ENCODE results near the gene MAP3K5. TPM values are rescaled to one million over a fixed set of nuclear protein-coding genes. Genes with fewer than 3 reads are reported as not detected.
"Not testable (repeated sequence)": the region's sequence is repeated elsewhere in the genome, so short reads cannot be mapped to it uniquely, and the experiment has no call there.

MAP3K5 gene
- total RNA-seq, 1 experiment from 2014 or later, result 14.0 TPM

DNA sequence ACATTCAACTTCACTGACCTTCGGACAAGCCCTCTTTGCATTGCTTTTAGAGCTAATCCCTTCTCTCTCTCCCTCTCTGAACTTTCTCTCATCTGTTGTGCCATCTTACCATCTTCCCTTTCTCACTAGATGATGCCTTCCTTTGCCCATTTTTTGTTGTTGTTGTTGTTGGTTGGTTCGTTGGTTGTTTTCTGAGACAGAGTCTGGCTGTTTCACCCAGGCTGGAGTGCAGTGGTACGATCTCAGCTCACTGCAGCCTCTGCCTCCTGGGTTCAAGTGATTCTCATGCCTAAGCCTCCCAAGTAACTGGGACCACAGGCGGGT, 18.8 kb downstream of the MAP3K5 start:
- DNase-seq (ENCODE audit: low read depth), result no peak

DNA sequence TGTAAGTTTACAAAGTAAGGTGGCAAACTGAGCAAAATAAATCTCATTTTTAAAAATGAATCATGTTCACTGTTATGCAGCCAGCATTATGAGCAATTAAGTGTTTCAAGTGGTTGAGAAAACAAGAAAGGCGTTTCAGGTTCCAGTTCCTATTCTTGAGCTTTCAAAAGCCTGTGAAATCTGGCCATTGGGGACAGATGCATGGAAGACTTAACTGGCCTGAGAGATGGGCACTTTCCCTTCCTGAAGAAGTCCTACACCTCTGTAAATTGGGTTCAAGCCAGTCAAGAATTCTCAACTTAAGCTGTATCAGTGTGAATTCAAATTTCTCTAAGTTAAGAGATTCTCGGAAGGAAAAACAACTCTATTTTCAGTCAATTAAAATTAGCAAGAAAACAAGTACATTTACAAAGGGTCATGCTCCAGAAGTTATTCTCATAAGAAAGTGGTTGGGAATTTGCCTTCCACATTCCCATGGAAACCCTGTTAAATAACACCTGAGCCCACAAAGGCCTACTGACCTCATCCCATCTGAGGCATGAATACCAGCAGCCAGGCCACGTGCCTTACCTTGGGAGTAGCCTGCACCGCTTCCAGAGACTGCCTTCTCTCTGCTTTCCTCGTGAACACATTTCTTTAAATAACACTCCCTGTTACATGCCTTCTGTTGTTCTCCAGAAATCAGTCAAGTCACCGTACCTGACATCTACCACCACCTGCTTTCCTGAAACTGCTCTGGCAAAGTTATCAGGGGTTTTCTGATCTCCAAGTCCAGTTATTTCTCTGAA, 19.4 kb downstream of the MAP3K5 start:
- peak; percentile 55 for DNase-seq (ENCODE audit: low read depth)

DNA sequence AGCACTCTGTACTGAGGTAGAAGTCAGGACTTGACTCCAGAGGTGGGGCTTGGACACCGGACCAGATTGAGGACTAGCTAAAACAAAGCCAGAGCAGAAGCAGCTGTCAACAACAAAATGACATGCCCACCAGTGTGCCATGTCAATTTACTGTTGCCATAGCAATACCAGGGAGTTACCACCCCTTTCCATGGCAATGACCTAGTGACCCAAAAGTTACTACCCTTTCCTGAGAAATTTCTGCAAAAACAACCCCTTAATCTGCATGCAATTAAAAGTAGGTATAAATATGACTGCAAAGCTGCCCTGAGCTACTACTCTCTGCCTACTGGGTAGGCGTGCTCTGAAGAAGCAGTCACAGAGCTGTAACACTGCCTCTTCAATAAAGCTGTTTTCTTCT, 21.0 kb downstream of the MAP3K5 start:
- no peak for DNase-seq (ENCODE audit: low read depth)

DNA sequence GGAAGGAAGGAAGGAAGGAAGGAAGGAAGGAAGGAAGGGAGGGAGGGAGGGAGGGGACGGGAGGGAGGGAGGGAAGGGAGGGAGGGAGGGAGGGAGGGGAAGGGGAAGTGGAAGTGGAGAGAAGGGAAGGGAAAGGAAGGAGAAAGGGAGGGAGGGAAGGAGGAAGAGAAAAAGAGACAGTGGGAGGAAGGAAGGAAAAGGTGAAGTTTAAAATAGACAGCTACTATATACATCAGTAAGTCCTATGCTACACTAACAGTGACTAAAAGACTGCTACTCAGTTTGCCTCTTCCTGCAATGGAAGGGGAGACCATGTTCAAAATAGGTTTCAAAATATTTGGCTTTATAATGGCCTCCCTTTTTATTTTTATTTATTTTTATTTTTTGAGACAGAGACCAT, 22.5 kb downstream of the MAP3K5 start:
- no peak for DNase-seq (ENCODE audit: low read depth)

DNA sequence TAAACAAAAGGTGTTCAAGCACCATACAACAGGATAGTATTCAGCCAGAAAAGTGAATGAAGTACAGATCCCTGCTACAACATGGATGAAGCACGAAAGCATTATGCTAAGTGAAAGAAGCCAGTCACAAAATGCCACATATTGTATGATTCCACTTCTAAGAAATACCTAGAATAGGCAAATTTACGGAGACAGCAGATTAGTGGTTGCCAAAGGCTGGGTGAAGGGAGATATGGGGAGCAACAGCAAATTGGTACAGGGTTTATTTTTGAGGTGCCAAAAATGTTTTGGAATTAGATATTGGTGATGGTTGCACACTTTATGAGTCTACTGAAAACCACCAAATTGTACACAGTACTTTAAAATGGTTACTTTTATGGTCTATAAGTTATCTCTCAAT, 23.2 kb downstream of the MAP3K5 start:
- DNase-seq (ENCODE audit: low read depth), result no peak

DNA sequence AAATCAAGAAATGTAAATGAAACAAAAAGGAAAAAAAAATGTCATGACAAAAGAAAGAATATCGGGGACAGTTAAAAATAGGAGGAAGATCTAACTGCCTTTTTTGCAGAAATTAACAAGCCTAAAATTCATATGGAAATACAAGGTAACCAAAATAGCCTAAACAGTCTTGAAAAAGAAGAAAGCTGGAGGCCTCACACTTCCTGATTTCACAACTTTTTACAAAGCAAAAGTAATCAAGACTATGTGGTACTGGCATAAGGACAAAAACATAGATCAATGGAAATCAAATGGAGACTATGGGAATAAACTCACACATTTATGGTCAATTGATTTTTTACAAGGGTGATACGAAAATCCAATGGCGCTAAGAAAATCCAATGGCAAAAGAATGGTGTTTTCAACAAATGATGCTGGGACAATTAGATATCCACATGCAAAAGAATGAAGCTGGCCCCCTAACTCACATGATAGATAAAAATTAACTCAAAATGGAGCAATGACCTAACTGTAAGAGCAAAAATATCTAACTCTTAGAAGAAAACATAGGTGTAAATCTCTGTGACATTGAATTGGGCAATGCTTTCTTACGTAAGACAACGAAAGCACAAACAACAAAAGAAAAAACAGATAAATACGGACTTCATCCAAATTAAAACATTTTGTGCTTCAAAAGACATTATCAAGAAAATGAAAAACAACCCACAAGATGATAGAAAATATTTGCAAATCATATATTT, 24.5 kb downstream of the MAP3K5 start:
- DNase-seq (ENCODE audit: low read depth), result no peak

DNA sequence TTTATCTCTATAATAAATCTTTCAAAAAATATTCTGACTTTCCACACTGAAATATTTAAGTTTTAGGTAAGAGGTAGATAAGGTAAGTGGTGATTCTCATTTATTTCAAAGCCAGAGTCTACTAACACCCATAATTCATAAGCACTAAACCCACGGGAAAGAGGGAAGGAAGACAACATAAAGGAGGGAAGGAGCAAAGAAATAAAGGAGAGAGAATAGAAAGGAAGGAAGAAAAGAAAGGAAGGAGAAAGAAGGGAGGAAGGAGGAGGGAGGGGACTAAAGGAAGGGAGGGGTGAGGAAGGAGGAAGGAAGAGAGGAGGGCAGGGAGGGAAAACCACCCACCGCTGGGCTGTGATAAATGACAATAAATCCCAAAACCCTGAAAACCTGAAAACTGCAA, 25.2 kb downstream of the MAP3K5 start:
- no peak for DNase-seq (ENCODE audit: low read depth)

DNA sequence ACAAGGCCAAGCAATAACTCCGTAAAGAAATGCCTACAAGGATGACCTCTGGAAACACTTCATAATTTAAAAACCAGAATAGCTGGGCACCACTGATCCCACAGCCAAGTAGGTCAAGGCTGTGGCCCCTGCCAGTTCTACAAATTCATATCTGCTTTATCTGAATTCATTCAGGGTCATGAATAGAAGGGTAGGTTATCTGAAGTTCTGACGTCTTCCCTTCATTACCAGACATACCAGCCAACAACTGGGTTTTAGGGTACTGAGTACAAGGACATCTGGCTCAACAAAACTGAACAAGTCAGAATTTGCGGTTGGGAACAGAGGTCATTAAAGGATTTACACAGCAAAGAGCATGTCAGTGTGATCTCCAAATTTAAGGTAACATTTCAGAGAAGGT, 26.0 kb downstream of the MAP3K5 start:
- DNase-seq (ENCODE audit: low read depth), result no peak

DNA sequence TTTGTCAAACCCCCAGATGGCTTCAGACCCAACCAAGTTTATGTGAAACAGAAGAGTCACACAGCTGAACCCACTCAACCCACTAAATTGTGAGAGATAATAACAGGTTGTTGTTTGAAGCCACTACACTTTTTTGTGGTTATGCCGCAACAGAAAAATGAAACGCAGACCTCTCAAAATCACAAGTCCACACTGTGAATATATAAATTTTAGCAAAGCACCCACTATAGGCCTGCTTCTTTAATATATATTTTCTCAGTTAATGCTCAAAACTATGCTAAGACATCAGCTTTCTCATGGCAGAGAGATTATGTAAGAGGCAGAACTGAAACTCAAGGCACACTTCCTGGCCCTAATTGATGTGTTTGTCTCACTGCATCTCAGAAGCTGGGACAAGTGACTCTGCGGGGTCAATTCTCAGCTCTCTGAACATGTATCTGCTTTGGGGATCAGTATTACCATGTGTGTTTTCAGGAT, 27.7 kb downstream of the MAP3K5 start:
- no peak for DNase-seq (ENCODE audit: low read depth)

DNA sequence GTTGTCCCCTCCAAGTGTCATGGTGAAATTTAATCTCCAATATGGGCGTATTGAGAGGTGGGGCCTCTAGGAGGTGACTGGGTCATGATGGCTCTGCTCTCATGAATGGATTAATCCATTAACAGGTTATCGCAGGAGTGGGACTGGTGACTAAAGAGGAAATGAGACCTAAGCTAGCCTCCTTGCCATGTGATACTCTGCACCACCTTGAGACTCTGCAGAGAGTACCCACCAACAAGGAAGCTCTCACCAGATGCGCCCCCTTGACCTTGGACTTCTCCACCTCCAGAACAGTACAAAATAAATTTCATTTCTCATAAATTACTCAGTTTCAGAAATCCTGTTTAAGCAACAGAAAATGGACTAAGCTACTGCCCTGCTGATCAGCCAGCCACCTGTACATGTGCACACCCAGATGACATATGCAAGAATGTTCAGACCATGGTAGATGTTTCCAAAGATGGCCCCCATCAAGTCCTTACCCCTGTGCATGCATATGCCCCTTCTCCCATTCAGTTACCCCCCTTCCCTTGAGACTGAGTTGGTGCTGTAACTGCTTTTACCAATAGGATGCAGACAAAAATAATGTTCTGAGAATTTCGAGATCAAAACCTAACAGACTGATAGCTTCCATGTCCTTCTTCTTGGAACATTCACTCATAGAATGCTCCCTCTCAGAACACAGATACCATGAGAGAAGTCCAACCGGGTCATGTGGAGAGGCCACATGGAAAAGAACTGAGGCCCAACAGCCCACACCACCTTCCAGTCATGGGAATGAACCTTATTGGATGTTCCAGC, 28.4 kb downstream of the MAP3K5 start:
- DNase-seq (ENCODE audit: low read depth), result no peak

DNA sequence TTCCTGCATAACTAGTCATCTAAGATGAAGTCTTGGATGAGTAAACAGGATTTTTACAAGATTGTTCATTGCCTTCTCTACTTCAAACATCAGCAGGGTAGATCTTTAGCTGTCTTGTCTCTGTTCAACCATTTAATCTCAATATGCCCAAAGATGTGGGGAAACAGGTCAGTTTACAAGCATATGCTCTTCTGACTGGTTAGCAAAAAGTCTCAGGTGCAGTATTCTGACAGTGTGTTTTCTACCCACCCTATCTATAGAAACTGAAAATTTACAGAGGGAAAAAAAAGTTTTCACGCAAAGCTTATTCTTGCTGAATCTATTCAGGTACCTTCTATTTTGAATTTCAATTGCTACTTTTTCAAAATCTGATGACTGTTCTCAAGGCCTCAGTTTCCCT, 29.0 kb downstream of the MAP3K5 start:
- DNase-seq (ENCODE audit: low read depth), result no peak

DNA sequence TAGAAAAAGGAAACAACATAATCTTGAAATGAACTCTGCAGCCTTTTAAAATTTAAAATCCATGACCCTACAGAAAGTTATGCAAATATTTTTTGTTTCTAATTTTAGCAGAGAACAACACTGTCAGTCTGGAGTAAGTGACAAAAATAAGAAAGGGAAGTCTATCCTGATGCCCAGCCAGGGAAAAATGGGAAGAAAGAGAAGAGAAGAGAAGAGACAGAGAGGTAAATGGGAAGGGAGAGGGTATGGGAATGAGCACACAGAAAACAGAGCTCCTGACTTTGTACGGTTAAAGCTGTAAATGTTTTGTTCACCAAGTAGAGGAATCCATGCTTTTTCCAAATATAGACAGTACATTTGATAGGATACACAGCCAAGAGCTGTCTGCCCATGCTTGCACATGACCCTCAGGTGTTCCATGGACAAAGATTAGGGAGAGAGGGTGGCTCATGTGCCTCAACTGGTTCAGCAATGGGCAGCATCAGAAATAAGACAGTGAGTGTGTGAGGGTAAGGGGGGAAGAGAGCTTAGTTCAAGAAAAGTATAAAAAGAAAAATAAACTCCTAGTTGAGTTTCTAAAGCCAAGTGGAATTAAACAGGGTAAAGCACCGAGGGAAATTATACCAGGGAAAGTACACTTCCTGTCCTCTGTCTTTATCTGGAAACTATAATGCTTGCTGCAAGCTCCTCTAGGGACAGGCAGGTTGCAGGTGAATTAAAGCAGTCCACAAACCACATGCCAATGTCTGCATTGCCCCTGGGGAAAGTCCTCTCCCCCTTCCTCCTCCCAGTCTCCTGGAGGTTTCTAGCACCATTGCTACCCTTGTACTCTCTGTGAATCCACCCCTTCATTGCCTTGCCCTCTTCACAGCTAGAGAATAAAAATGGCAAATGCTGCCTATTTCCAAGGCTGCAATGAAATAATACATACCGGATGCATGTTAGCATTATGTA, 30.0 kb downstream of the MAP3K5 start:
- DNase-seq (ENCODE audit: low read depth), result no peak

DNA sequence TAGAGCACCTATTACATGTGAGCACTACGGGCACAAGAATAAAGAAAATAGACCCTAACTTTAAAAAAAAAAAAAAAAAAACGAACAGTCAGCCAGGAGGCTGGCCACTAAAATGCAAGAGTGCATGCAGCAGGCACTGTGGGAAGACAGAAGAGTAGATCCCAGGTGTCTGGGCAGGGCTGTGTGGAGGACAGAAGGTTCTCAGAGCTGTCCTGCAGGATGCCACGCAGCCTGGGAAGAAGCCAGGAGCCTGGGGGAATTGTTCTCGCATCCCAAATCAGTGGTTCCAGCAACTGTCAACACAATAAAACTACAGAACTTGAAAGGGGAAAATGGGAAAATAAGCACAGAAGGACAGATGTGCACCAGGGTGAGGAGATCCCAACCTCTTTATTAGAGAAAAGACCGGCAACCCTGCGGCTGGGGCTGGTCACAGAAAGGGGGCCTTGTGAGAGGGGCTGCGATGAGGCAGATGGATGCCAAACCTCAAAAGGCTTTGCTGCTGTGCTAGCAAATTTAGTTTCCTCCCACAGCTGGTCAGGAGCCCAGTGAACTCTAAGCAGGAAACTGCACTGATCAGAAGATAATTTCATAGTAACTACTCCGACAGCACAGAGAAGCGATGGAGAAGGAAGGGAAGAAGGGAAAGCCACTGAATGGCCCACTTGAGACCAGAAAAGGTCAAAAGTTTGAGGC, 30.9 kb downstream of the MAP3K5 start:
- no peak for DNase-seq (ENCODE audit: low read depth)

DNA sequence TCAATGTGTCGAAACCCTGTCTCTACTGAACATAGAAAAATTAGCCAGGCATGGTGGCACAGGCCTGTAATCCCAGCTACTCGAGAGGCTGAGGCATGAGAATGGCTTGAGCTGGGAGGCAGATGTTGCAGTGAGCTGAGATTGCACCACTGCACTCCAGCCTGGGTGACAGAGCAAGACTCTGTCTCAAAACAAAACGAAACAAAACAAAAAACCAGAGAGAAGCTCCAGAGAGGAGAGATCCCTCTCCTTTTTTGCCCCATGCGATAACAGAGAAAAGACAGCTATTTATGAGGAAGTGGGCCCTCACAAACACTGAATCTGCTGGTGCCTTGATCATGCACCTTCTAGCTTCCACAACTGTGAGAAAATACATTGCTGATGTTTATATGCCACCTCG, 31.5 kb downstream of the MAP3K5 start:
- DNase-seq (ENCODE audit: low read depth), result not testable (repeated sequence)

DNA sequence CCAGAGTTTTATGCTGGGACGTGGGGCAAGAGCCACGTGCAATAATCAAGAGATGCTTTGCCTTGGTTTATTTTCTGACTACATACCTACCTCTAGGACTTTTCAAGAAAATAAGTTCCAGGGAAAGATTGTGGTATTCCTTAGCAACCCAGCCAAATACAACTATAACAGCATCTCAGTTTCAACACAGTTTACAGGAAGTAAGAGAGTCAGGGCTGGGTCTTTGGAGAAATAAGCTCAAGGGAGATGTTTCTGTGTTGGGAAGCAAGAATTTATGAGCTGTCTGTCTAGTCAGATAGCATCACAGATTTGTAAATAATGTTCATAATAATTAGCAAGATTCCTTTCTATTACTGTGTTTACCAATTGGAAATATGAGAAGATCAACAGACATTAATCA, 35.1 kb downstream of the MAP3K5 start:
- peak; percentile 36 for DNase-seq (ENCODE audit: low read depth)

DNA sequence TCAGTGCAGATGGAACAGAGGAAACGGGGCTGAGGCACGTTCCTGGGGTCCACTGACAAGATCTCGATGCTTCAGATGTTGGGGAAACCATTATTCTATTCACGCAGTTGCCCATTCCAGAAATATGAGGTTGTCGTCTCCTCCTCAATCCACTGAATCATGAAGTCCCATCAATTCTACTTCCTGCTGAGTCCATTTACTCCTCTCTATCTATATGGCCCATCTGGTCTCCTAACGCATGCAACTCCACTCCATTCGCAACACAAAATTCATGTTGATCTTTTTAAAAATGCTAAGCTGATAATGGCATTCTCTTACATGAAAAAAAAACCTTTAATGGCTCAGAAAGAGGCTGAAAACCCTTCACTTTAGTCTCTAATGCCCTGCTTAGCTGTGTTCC, 37.5 kb downstream of the MAP3K5 start:
- no peak for DNase-seq (ENCODE audit: low read depth)

DNA sequence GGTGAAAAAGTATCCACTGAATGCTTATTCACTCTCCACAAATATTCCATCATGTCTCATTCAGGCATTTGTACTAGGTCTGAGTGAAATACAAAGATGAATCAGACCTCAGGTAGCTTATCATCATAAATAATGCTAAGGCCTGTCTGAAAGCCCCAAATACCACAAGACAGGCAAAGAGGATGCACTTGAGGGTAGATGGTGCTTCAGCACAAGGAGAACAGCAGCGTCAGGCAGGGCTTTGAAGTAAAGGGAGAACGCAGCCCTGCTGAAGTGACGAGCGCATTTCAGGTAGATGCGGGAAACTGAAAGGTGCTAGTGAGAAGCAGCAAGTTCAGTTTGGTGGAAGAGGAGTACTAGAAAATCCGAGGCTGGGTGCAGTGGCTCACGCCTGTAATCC, 38.7 kb downstream of the MAP3K5 start:
- no peak for DNase-seq (ENCODE audit: low read depth)

DNA sequence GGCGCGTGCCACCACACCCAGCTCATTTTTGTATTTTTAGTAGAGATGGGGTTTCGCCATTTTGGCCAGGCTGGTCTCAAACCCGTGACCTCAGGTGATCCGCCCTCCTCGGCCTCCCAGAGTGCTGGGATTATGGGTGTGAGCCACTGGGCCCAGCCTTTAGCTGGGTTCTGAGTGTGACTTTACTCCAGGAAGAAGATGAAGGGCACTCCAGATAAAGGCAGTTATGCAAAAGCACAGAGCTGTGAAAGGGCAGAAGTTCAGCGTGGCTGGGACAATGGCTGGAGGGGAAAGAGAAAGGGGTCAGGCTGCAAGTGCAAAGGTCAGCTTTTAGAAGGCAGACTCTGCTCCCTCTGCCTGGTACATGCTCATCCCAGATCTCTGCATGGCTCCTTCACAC, 39.7 kb downstream of the MAP3K5 start:
- no peak for DNase-seq (ENCODE audit: low read depth)

DNA sequence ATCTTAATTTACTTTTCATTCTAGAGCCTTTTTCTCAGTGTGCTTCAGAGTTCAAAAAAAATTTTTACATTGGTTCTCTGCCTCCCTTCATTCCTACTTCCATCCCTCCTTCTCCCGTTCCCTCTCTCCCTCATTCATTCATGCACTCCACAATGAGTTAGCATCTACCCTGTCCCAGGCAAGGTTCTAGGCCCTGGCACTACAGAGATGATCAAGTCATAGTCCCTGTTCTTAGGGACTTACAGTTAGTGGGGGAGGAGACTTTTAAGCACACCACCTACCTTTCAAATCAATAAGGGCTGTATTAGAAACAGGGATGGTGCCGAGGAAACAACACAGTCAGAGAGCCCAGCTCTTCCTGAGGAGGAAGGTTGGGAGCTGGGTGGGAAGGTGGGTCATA, 40.3 kb downstream of the MAP3K5 start:
- DNase-seq (ENCODE audit: low read depth), result no peak

DNA sequence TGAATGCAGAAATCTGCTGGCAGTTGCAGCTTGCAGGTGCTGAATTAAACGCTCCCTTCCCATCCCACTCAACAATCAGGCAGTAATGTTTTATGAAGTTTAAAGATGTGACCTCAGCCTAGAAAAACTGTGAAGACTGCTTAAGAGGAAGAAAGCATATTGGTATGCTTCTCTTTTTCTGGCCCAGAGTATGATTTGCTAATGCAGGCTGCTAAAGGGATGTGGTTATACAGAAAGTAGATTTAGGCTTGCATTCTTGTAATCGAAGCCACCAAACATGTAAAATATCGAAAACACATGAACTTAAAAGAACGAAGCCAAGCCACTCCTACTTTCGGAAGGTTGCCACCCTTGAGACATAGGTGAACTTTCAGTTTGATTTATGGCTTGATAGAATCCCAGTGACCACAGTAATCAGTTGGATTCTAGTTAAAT, 40.7 kb downstream of the MAP3K5 start:
- no peak for DNase-seq (ENCODE audit: low read depth)

Data from M059J (cell line).